H1 (cell line): Measurements from ENCODE around the gene KCNK3. TPM values are rescaled to one million over a fixed set of nuclear protein-coding genes. Genes with fewer than 3 reads are reported as not detected.

Source experiments
- CTCF ChIA-PET: fragments of 300-600 bp; sonication (Branson Sonifier 250); formaldehyde crosslinking; loops from one replicate; lab custom pipeline; 2021; ENCODE audit not compliant: partially characterized antibody; lab: Charles Lee
- POLR2A ChIA-PET: fragments of 300-600 bp; sonication (Branson Sonifier 250); formaldehyde crosslinking; loops from one replicate; lab custom pipeline; 2021; ENCODE audit warnings: inconsistent platforms; ENCODE audit not compliant: partially characterized antibody; lab: Charles Lee
- DNase-seq, 2 experiments: peaks; one replicate each; pipeline versions ENCODE4 v3.0.0 to v3.0.0-alpha.2; 2010 to 2022; ENCODE audit warnings: low spot score in 2 of 2, low read depth in 1 of 2, mixed read lengths in 1 of 2
- FAIRE-seq: peaks from 2 replicates; lab custom pipeline; 2011; peaks lifted over from hg19 to GRCh38; lab: Jason Lieb, UNC
- H2AFZ ChIP-seq: 2 replicates; pipeline ENCODE4 v1.8.1; 2012; ENCODE audit warnings: low read length, inconsistent platforms
- H2AK5ac ChIP-seq: 2 replicates; pipeline ENCODE4 v1.6.1; 2013; ENCODE audit warnings: low read depth, low read length
- H2BK120ac ChIP-seq: replicated peaks from 2 replicates; pipeline ENCODE3; 2013; ENCODE audit warnings: low read depth, low read length, inconsistent platforms
- H2BK12ac ChIP-seq: 2 replicates; pipeline ENCODE4 v1.6.1; 2013; ENCODE audit warnings: low read depth, low read length
- H2BK15ac ChIP-seq: 2 replicates; pipeline ENCODE4 v1.6.1; 2013; ENCODE audit warnings: low read length
- H2BK20ac ChIP-seq: 2 replicates; pipeline ENCODE4 v1.6.1; 2013; ENCODE audit warnings: low read length
- H2BK5ac ChIP-seq: 2 replicates; pipeline ENCODE4 v1.6.1; 2013; ENCODE audit warnings: low read depth, low read length
- H3K14ac ChIP-seq: 2 replicates; pipeline ENCODE4 v1.6.1; 2013; ENCODE audit warnings: inconsistent platforms; ENCODE audit not compliant: insufficient read length
- H3K18ac ChIP-seq: 2 replicates; pipeline ENCODE4 v1.6.1; 2013; ENCODE audit warnings: low read length; ENCODE audit errors: extremely low read depth
- H3K23ac ChIP-seq: 2 replicates; pipeline ENCODE4 v1.6.1; 2013; ENCODE audit warnings: inconsistent platforms; ENCODE audit not compliant: insufficient read length
- H3K23me2 ChIP-seq: 2 replicates; pipeline ENCODE4 v1.6.1; 2013; ENCODE audit warnings: low read depth, low read length
- H3K27ac ChIP-seq: 2 replicates; pipeline ENCODE4 v1.6.1; 2011; ENCODE audit warnings: low read depth, low read length, inconsistent platforms
- H3K27me3 ChIP-seq, 4 experiments: replicated peaks in 1 of 4; 1 replicate in 1 of 4; 2 replicates in 3 of 4; pipeline versions ENCODE4 v1.6.1 to v1.8.1; 2011 to 2013; ENCODE audit warnings: low read length in 3 of 4, mild to moderate bottlenecking in 3 of 4, inconsistent platforms in 2 of 4, mixed read lengths in 2 of 4, moderate library complexity in 1 of 4; ENCODE audit not compliant: control insufficient read depth in 3 of 4, insufficient read depth in 3 of 4; ENCODE audit errors: extremely low read depth in 1 of 4
- H3K36me3 ChIP-seq, 4 experiments: 2 replicates each; pipeline versions ENCODE4 v1.6.1 to v1.8.1; 2011 to 2013; ENCODE audit warnings: mild to moderate bottlenecking in 4 of 4, low read length in 3 of 4, moderate library complexity in 2 of 4, control low read depth in 1 of 4, inconsistent platforms in 1 of 4; ENCODE audit not compliant: insufficient read depth in 4 of 4, control insufficient read depth in 2 of 4
- H3K4ac ChIP-seq: replicated peaks from 2 replicates; pipeline ENCODE3; 2013; ENCODE audit warnings: low read length, low read depth, mixed read lengths, inconsistent platforms; ENCODE audit not compliant: insufficient read length
- H3K4me1 ChIP-seq, 4 experiments: replicated peaks in 1 of 4; 1 replicate in 1 of 4; 2 replicates in 3 of 4; pipeline versions ENCODE4 v1.6.1 to v1.8.1; 2011 to 2013; ENCODE audit warnings: low read length in 3 of 4, inconsistent platforms in 2 of 4, mixed read lengths in 1 of 4; ENCODE audit not compliant: insufficient read depth in 4 of 4, control insufficient read depth in 3 of 4
- H3K4me2 ChIP-seq, 2 experiments: 2 replicates each; pipeline versions ENCODE4 v1.6.1 to v1.8.1; 2011 to 2013; ENCODE audit warnings: low read depth in 2 of 2, low read length in 2 of 2, control low read depth in 1 of 2, inconsistent platforms in 1 of 2, mild to moderate bottlenecking in 1 of 2; ENCODE audit not compliant: insufficient read depth in 1 of 2
- H3K4me3 ChIP-seq, 4 experiments: fragments of 200-600, 300-600 bp in 1 of 4; sonication (generic), shearing (Covaris generic), sonication (Bioruptor Twin) in 1 of 4; 2 replicates each; pipeline versions ENCODE4 v1.5.1 to v1.8.1; 2011 to 2016; ENCODE audit warnings: low read length in 4 of 4, low read depth in 3 of 4, control low read depth in 2 of 4, inconsistent platforms in 2 of 4, mild to moderate bottlenecking in 2 of 4, mixed read lengths in 1 of 4, moderate library complexity in 1 of 4; ENCODE audit not compliant: insufficient read depth in 2 of 4; ENCODE audit errors: extremely low read depth in 1 of 4
- H3K56ac ChIP-seq: replicated peaks from 2 replicates; pipeline ENCODE3; 2013; ENCODE audit warnings: low read depth, mild to moderate bottlenecking, mixed read lengths, low read length, inconsistent platforms; ENCODE audit not compliant: insufficient read length
- H3K79me1 ChIP-seq: 2 replicates; pipeline ENCODE4 v1.6.1; 2013; ENCODE audit warnings: low read depth, low read length, control low read depth
- H3K79me2 ChIP-seq, 2 experiments: 2 replicates each; pipeline versions ENCODE4 v1.6.1 to v1.8.1; 2012 to 2013; ENCODE audit warnings: low read length in 2 of 2, mild to moderate bottlenecking in 2 of 2, inconsistent platforms in 1 of 2; ENCODE audit not compliant: insufficient read depth in 2 of 2, control insufficient read depth in 1 of 2
- H3K9ac ChIP-seq, 4 experiments: replicated peaks in 1 of 4; 1 replicate in 1 of 4; 2 replicates in 3 of 4; pipeline versions ENCODE4 v1.6.1 to v1.8.1; 2011 to 2013; ENCODE audit warnings: low read depth in 3 of 4, low read length in 3 of 4, control low read depth in 2 of 4, mild to moderate bottlenecking in 2 of 4, moderate library complexity in 2 of 4, inconsistent platforms in 1 of 4; ENCODE audit errors: extremely low read depth in 1 of 4
- H3K9me3 ChIP-seq, 2 experiments: 2 replicates each; pipeline versions ENCODE4 v1.6.1 to v1.8.1; 2012 to 2013; ENCODE audit warnings: mild to moderate bottlenecking in 2 of 2, moderate library complexity in 2 of 2, control low read depth in 1 of 2, inconsistent platforms in 1 of 2, low read depth in 1 of 2, low read length in 1 of 2, mixed read lengths in 1 of 2; ENCODE audit not compliant: insufficient read depth in 2 of 2
- H4K20me1 ChIP-seq, 2 experiments: replicated peaks in 1 of 2; 2 replicates each; pipeline versions ENCODE3 to v1.8.1; 2011 to 2013; ENCODE audit warnings: inconsistent platforms in 2 of 2, low read length in 2 of 2, mild to moderate bottlenecking in 1 of 2; ENCODE audit not compliant: insufficient read depth in 2 of 2, control insufficient read depth in 1 of 2
- H4K5ac ChIP-seq: 2 replicates; pipeline ENCODE4 v1.6.1; 2013; ENCODE audit warnings: low read length, low read depth, mixed read lengths, inconsistent platforms; ENCODE audit not compliant: insufficient read length
- H4K8ac ChIP-seq: 2 replicates; pipeline ENCODE4 v1.8.0; 2013; ENCODE audit warnings: mild to moderate bottlenecking, moderate library complexity, low read length, inconsistent platforms; ENCODE audit not compliant: insufficient read depth; ENCODE audit errors: extremely low read depth
- H4K91ac ChIP-seq: replicated peaks from 2 replicates; pipeline ENCODE3; 2013; ENCODE audit warnings: low read length, mixed read lengths, inconsistent platforms; ENCODE audit not compliant: insufficient read length
- CBX8 ChIP-seq: fragments of 300-800, 300-1000 bp; sonication (generic); IDR thresholded peaks from 2 replicates; pipeline ENCODE4 v1.7.1; 2016; ENCODE audit warnings: low read depth, low read length, borderline replicate concordance
- CEBPB ChIP-seq: IDR thresholded peaks from 2 replicates; pipeline ENCODE4 v1.6.1; 2012; ENCODE audit warnings: low read depth, low read length
- CREB1 ChIP-seq: IDR thresholded peaks from 2 replicates; pipeline ENCODE4 v1.6.1; 2012; ENCODE audit warnings: inconsistent platforms
- EGR1 ChIP-seq: IDR thresholded peaks from 2 replicates; pipeline ENCODE4 v1.6.1; 2011; ENCODE audit warnings: low read depth, low read length, borderline replicate concordance
- EZH2 ChIP-seq: fragments of 200-600 bp; sonication (generic); IDR thresholded peaks from 2 replicates; pipeline ENCODE4 v1.7.1; 2012; ENCODE audit warnings: low read depth, mild to moderate bottlenecking, moderate library complexity, low read length, inconsistent platforms; ENCODE audit not compliant: severe bottlenecking
- GTF2F1 ChIP-seq: IDR thresholded peaks from 2 replicates; pipeline ENCODE4 v1.6.1; 2012; ENCODE audit warnings: low read depth, low read length, improper control_type of control experiment, borderline replicate concordance
- MAFK ChIP-seq: IDR thresholded peaks from 2 replicates; pipeline ENCODE4 v1.6.1; 2012; ENCODE audit warnings: low read depth, mild to moderate bottlenecking, improper control_type of control experiment, low read length
- POLR2A ChIP-seq, 2 experiments: IDR thresholded peaks; 1 replicate in 1 of 2; 2 replicates in 1 of 2; pipeline ENCODE4 v1.6.1; 2011; ENCODE audit warnings: low read depth in 2 of 2, low read length in 2 of 2, mild to moderate bottlenecking in 2 of 2; ENCODE audit errors: control extremely low read depth in 1 of 2
- RFX5 ChIP-seq: IDR thresholded peaks from 2 replicates; pipeline ENCODE4 v1.6.1; 2011; ENCODE audit warnings: low read depth, low read length, improper control_type of control experiment, borderline replicate concordance
- RXRA ChIP-seq: IDR thresholded peaks from 2 replicates; pipeline ENCODE4 v1.6.1; 2011; ENCODE audit warnings: low read depth, mild to moderate bottlenecking, low read length, moderate library complexity; ENCODE audit not compliant: insufficient read depth
- SP1 ChIP-seq: IDR thresholded peaks from 2 replicates; pipeline ENCODE4 v1.6.1; 2011; ENCODE audit warnings: low read depth, low read length
- SP2 ChIP-seq: IDR thresholded peaks from 2 replicates; pipeline ENCODE4 v1.6.1; 2012; ENCODE audit warnings: mild to moderate bottlenecking, low read length, inconsistent platforms
- WGBS, 2 experiments: shearing (Covaris generic) in 1 of 2; methylation state at CpG; one replicate each; pipeline versions ENCODE4 v1.1.6 to v1.1.7; 2013 to 2015; ENCODE audit warnings: low lambda C conversion rate in 2 of 2, mixed read lengths in 2 of 2, inconsistent platforms in 1 of 2, low coverage in 1 of 2, missing lambda C conversion rate in 1 of 2; ENCODE audit not compliant: insufficient replicate concordance in 2 of 2, insufficient coverage in 1 of 2, insufficient read length in 1 of 2; ENCODE audit errors: extremely low coverage in 1 of 2, missing lambda C conversion rate in 1 of 2; 5-methylcytosine and 5-hydroxymethylcytosine counted together
- polyA plus RNA-seq, 7 experiments: library from polyadenylated mRNA; depleted of rRNA in 3 of 7; stranded (reverse) in 5 of 7; unstranded in 2 of 7; fragments of >200 nt in 5 of 7; fragments of 200-250 nt in 2 of 7; gene quantifications; 1 replicate in 5 of 7; 2 replicates in 1 of 7; 4 replicates in 1 of 7; pipeline versions ENCODE4 v1.2.1 to v1.2.3, GENCODE V29; 2011 to 2013; ENCODE audit warnings: missing spikeins in 2 of 7, mixed read lengths in 2 of 7
- total RNA-seq: library from RNA; stranded (reverse); fragmentation: NEBNext Ultra II Directional; extraction: Animal tissue kit (Norgen Biotek cat#: 25700); gene quantifications from 2 replicates; pipeline ENCODE4 v1.2.1, GENCODE V29; 2021
- TF ChIP-seq, protein P1 (sequence below): IDR thresholded peaks from 2 replicates; pipeline ENCODE4 v1.6.1; 2011; ENCODE audit warnings: low read length, improper control_type of control experiment

Gene KCNK3
- total and polyA plus RNA-seq, 2 of the 8 experiments (the other 6 are each of a cell fraction or from before 2014, with no cell fraction given): 0.29 to 0.30 TPM

GRCh38 chr2:26718949-26719686, 26.6 kb downstream of the KCNK3 start:
- WGBS, 2 experiments: 88% methylated on average over 6 of the region's 6 CpGs; no CpG with 5 or more reads in 1 of the 2 experiments
- DNase-seq (no peak), FAIRE-seq (no peak)
- H3K4me2 ChIP-seq: no peak overlapping the region
- no peaks in the 10 kb centered on the region for H3K79me1 ChIP-seq
- no peak overlapping the region for H3K27ac ChIP-seq
- no peak overlapping the region for H3K4me3 ChIP-seq
- H3K23me2 ChIP-seq: no peaks in the 10 kb centered on the region; the same call in 1 of the 2 replicates
- H2BK12ac ChIP-seq: no peak overlapping the region
- H3K4me1 ChIP-seq: peaks cover 0 to 16% (median 10%) of the 10 kb centered on the region in 4 experiments; a peak in 6 of 7 replicates
- no peaks in the 10 kb centered on the region for H3K36me3 ChIP-seq
- no peak overlapping the region for H4K5ac ChIP-seq
- H2AK5ac ChIP-seq: no peak overlapping the region
- H2BK15ac ChIP-seq: no peak overlapping the region
- no peak overlapping the region for H3K9ac ChIP-seq
- no peak overlapping the region for H2BK20ac ChIP-seq
- H3K23ac ChIP-seq: no peak overlapping the region
- POLR2A ChIA-PET: no interaction called here
- H3K27me3 ChIP-seq: no peaks in the 10 kb centered on the region
- CTCF ChIA-PET: interaction anchor here (0.5 to 2.7 kb wide), 8 partner anchors 8 to 249 kb away, joined by 3 to 11 read pairs (median 4); no protein-coding TSS in a partner anchor
- H3K14ac ChIP-seq: no peak overlapping the region
- H4K91ac ChIP-seq: no peak overlapping the region
- H2BK5ac ChIP-seq: no peak overlapping the region
- H3K4ac ChIP-seq: no peak overlapping the region
- no peak overlapping the region for H4K8ac ChIP-seq
- H3K18ac ChIP-seq: no peak overlapping the region
- no peak overlapping the region for H2AFZ ChIP-seq
- H3K56ac ChIP-seq: no peak overlapping the region
- no peaks in the 10 kb centered on the region for H4K20me1 ChIP-seq
- no peaks in the 10 kb centered on the region for H3K79me2 ChIP-seq
- no peak overlapping the region for H2BK120ac ChIP-seq
- H3K9me3 ChIP-seq: no peaks in the 10 kb centered on the region
- no peak for TF ChIP-seq POLR2A (IDR thresholded peaks at IDR 0.05; ENCODE audit: control extremely low read depth in 1 of 2, low read depth in 2 of 2, low read length in 2 of 2)
- TF ChIP-seq GTF2F1: no peak
- no peak for TF ChIP-seq CBX8
- no peak for TF ChIP-seq EGR1
- no peak for TF ChIP-seq CREB1
- TF ChIP-seq EZH2: no peak
- TF ChIP-seq SP1: no peak
- no peak for TF ChIP-seq RXRA
- TF ChIP-seq CEBPB: no peak
- TF ChIP-seq, protein P1, sequence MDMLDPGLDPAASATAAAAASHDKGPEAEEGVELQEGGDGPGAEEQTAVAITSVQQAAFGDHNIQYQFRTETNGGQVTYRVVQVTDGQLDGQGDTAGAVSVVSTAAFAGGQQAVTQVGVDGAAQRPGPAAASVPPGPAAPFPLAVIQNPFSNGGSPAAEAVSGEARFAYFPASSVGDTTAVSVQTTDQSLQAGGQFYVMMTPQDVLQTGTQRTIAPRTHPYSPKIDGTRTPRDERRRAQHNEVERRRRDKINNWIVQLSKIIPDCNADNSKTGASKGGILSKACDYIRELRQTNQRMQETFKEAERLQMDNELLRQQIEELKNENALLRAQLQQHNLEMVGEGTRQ: no peak
- no peak for TF ChIP-seq MAFK
- TF ChIP-seq SP2: no peak
- no peak for TF ChIP-seq RFX5
